GM18508 (cell line): Measurements from ENCODE around the gene TCF4.

Experiments used
- ATAC-seq: cut with Tn5 transposase; IDR thresholded peaks from one replicate; pipeline ENCODE4 v1.9.1; 2021; ENCODE audit warnings: moderate number of reproducible peaks; ENCODE audit not compliant: insufficient read depth, unreplicated experiment

Gene TCF4

GRCh38 chr18:55587418-55588110 lies 428 bp downstream of the TCF4 start:
- ATAC-seq: no peak

GRCh38 chr18:55585920-55586561 lies 2.0 kb downstream of the TCF4 start:
- no peak for ATAC-seq

- no peak for ATAC-seq
Observed at GRCh38 chr18:55585065-55585919, 2.7 kb downstream of the TCF4 start.

GRCh38 chr18:55584201-55584600 lies 3.8 kb downstream of the TCF4 start:
- ATAC-seq: no peak

GRCh38 chr18:55582325-55582724 lies 5.7 kb downstream of the TCF4 start:
- no peak for ATAC-seq

- no peak for ATAC-seq
Observed at GRCh38 chr18:55579501-55580270, 8.3 kb downstream of the TCF4 start.

- no peak for ATAC-seq
Observed at GRCh38 chr18:55577812-55578539, 10.0 kb downstream of the TCF4 start.

GRCh38 chr18:55576001-55576400 lies 12.0 kb downstream of the TCF4 start:
- no peak for ATAC-seq

- ATAC-seq: no peak
Observed at GRCh38 chr18:55575066-55575465, 12.9 kb downstream of the TCF4 start.

- no peak for ATAC-seq
Observed at GRCh38 chr18:55573386-55573785, 14.6 kb downstream of the TCF4 start.

- no peak for ATAC-seq
Observed at GRCh38 chr18:55570966-55571365, 17.0 kb downstream of the TCF4 start.

GRCh38 chr18:55566456-55566935 lies 21.5 kb downstream of the TCF4 start:
- ATAC-seq: no peak

- ATAC-seq: no peak
Observed at GRCh38 chr18:55559739-55560138, 28.3 kb downstream of the TCF4 start.

GRCh38 chr18:55557211-55557610 lies 30.8 kb downstream of the TCF4 start:
- no peak for ATAC-seq

GRCh38 chr18:55555395-55556027 lies 32.5 kb downstream of the TCF4 start:
- no peak for ATAC-seq

GRCh38 chr18:55552526-55553189 lies 35.3 kb downstream of the TCF4 start:
- ATAC-seq: no peak

GRCh38 chr18:55551227-55551626 lies 36.8 kb downstream of the TCF4 start:
- ATAC-seq: no peak

GRCh38 chr18:55550471-55550870 lies 37.5 kb downstream of the TCF4 start:
- ATAC-seq: no peak
